HL-60 (cell line): Measurements from ENCODE around the gene MEPCE.

Experiments used
- CTCF ChIP-seq: IDR thresholded peaks from one replicate; pipeline ENCODE4 v1.5.1; 2011; ENCODE audit warnings: low read length, control low read depth, inconsistent platforms; ENCODE audit not compliant: insufficient read depth
- POLR2AphosphoS5 ChIP-seq: IDR thresholded peaks from 2 replicates; pipeline ENCODE4 v1.6.1; 2012; ENCODE audit warnings: low read depth
- SPI1 ChIP-seq: IDR thresholded peaks from 2 replicates; pipeline ENCODE4 v1.6.1; 2012; ENCODE audit warnings: low read depth, mild to moderate bottlenecking, borderline replicate concordance

- TF ChIP-seq POLR2AphosphoS5 = peak; percentile 53; the same call in 1 of the 2 replicates
- TF ChIP-seq CTCF = no peak
- no peak for TF ChIP-seq SPI1
Measured at GRCh38 chr7:100429637-100430492, at the start of gene MEPCE.
